Mononuclear cell (primary cell): ENCODE measurements around the gene CDKN2AIP. TPM values are rescaled to one million over a fixed set of nuclear protein-coding genes. Genes with fewer than 3 reads are reported as not detected.

ENCODE experiments used
- H3K27me3 ChIP-seq: 2 replicates; pipeline ENCODE4 v1.6.0; 2011; ENCODE audit warnings: low read length, control low read depth; ENCODE audit not compliant: insufficient read depth
- H3K4me1 ChIP-seq: 2 replicates; pipeline ENCODE4 v1.5.1; 2011; ENCODE audit warnings: mild to moderate bottlenecking, low read length, control low read depth; ENCODE audit not compliant: insufficient read depth
- H3K4me3 ChIP-seq: 2 replicates; pipeline ENCODE4 v1.5.1; 2011; ENCODE audit warnings: mild to moderate bottlenecking, low read length, moderate library complexity
- H3K9me3 ChIP-seq: 2 replicates; pipeline ENCODE4 v1.5.1; 2011; ENCODE audit warnings: low read depth, mild to moderate bottlenecking, control low read depth, low read length
- total RNA-seq: library from RNA; depleted of rRNA; stranded (reverse); fragments of >200 nt; gene quantifications from one replicate; pipeline ENCODE4 v1.2.3, GENCODE V29; 2012

CDKN2AIP gene
- total RNA-seq, 1 donor = 53.4 TPM

DNA sequence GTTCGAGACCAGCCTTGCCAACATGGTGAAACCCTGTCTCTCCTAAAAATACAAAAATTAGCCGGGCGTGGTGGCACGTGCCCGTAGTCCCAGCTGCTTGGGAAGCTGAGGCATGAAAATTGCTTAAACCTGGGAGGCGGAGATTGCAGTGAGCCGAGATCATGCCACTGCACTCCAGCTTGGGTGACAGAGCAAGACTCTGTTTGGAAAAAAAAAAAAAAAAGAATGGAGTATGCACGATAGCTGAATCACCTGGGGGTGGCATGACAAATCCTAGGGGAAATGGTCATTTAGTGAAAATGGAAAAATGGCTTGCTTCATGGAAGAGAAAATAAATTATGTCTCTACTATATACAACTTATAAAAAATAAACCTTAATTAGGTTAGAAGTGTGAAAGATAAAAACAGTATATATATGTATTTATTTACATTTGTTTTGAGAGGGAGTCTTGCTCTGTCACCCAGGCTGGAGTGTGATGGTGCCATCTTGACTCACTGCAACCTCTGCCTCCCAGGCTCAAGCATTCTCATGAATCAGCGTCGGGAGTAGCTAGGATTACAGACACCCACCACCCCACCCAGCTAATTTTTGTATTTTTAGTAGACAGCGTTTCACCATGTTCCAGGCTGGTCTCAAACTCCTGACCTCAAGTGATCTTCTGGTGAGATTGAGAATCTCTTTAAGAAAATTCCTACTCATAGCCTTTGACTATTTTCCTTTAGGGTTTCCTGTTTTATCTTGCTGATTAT, 41.1 kb downstream of the CDKN2AIP start:
- no peaks in the 10 kb centered on the region for H3K9me3 ChIP-seq
- no peaks in the 10 kb centered on the region for H3K4me1 ChIP-seq
- H3K27me3 ChIP-seq = no peaks in the 10 kb centered on the region
- no peak overlapping the region for H3K4me3 ChIP-seq

DNA sequence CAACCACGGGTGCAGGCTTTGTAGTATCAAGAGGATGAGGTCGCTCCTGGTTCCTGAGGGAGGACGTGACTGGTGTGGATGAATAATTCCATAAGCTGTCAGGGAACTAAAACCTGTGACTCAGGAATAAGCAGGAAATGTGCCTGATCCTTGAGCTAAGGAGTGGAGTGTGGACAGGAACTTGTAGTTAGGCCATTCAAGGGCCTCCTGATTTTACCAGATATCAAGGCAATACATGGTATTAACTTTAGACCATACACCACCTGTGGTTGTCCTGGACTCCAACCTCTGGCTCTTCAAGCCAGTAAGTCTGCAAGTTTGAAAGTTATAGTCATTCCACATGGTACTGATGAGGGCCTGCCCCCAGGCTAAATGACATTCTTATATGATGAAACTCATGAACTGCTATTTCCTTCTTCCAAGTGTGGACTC, 48.4 kb downstream of the CDKN2AIP start:
- Histone ChIP-seq H3K4me3 (no peak overlapping the region), H3K4me1 (no peaks in the 10 kb centered on the region), H3K27me3 (no peaks in the 10 kb centered on the region), H3K9me3 (no peaks in the 10 kb centered on the region)

DNA sequence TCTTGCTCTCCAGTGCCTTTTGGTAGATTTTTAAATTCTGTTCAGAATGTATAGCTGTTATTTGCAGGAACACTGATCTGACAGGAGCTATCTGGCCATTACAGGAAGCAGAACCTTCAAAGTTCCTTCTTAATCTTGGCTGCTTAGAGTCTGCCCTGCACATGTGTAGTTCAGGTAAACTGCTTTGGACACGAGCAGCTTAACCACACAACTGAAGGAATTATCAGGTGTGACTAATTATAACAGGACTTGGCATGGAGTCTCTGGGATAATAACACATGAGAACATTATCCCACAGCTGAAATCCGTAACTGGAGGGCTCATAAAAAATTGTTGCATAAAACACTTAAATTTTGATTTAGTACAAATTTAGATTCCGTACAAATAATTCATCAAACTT, 48.8 kb downstream of the CDKN2AIP start:
- no peak overlapping the region for H3K4me3 ChIP-seq
- H3K27me3 ChIP-seq = no peaks in the 10 kb centered on the region
- H3K9me3 ChIP-seq = no peaks in the 10 kb centered on the region
- no peaks in the 10 kb centered on the region for H3K4me1 ChIP-seq

DNA sequence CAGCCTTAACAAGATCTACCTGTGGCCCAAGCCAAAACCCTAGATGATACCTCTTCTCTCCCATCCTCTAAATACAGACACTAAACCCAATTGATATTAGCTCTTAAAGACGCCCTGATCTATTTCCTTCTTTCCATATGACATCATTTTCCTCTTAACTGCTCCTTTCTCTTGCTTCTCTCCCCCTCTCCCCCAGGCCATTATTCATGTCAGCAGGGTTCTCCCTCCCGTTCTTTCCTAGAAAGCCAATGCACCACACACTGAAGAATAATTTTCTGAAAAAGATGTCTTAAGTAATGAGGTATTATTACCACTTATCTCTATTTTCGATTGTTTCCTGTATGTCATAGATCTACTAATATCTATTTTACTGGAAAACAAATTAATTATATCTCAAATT, 50.7 kb downstream of the CDKN2AIP start:
- no peaks in the 10 kb centered on the region for H3K27me3 ChIP-seq

More for the DNA sequence above, 50.7 kb downstream of the CDKN2AIP start:
- Histone ChIP-seq H3K4me3 (no peak overlapping the region), H3K4me1 (no peaks in the 10 kb centered on the region), H3K9me3 (no peaks in the 10 kb centered on the region)

Other genes with a start within 250 kb of the CDKN2AIP start
- not detected for gene CLDN22, start 124.4 kb upstream of the CDKN2AIP start, total RNA-seq
- not detected for gene CLDN24, start 122.2 kb upstream of the CDKN2AIP start, total RNA-seq
- gene ING2, start 60.4 kb downstream of the CDKN2AIP start, total RNA-seq = 7.8 TPM
- 9.3 TPM for gene RWDD4, start 214.5 kb downstream of the CDKN2AIP start, total RNA-seq
- gene TRAPPC11, start 214.7 kb downstream of the CDKN2AIP start, total RNA-seq = 21.4 TPM